Vagina (tissue), 2 donors: ENCODE measurements around the gene ROR2.

ENCODE experiments used
- CTCF ChIP-seq, 3 experiments: fragments of 450-650 bp in 2 of 3; fragments of 200-600 bp in 1 of 3; sonication (generic) in 1 of 3; IDR thresholded peaks; one replicate each; pipeline ENCODE4 v1.5.1; 2017 to 2019; ENCODE audit warnings: antibody characterized with exemption in 3 of 3, mild to moderate bottlenecking in 2 of 3, moderate library complexity in 2 of 3
- POLR2A ChIP-seq, 2 donors: fragments of 450-650 bp; IDR thresholded peaks; one replicate each; pipeline ENCODE4 v1.6.1; 2017; ENCODE audit warnings: antibody characterized with exemption in 2 of 2, mild to moderate bottlenecking in 2 of 2, moderate library complexity in 2 of 2

GRCh38 chr9:91746904-91747303, 203.1 kb downstream of the ROR2 start:
- TF ChIP-seq CTCF (IDR thresholded peaks at IDR 0.05) (no peak), POLR2A (IDR thresholded peaks at IDR 0.05) (no peak)
